HCT116 (cell line): Measurements from ENCODE around the gene CDCA3. TPM values are rescaled to one million over a fixed set of nuclear protein-coding genes. Genes with fewer than 3 reads are reported as not detected.

Experiments used
- ATAC-seq: fragments of 200-7000 bp; cut with Tn5 transposase; 2 replicates; pipeline ENCODE4 v1.9.1; 2020; ENCODE audit warnings: mild to moderate bottlenecking, moderate library complexity
- BruUV-seq: library from RNA; stranded (reverse); fragments of 400-500 nt; replicated peaks from 2 replicates; lab custom pipeline; 2021; lab: Mats Ljungman, UMichigan
- CTCF ChIA-PET: fragments of 300-600 bp; sonication (Branson Sonifier 250); formaldehyde crosslinking; loops from one replicate; lab custom pipeline; 2021; ENCODE audit warnings: antibody characterized with exemption; lab: Charles Lee
- POLR2A ChIA-PET: fragments of 300-600, 350-600 bp; sonication (Branson Sonifier 250); formaldehyde crosslinking; loops from one replicate; lab custom pipeline; 2021; ENCODE audit warnings: antibody characterized with exemption; lab: Charles Lee
- RAD21 ChIA-PET, 2 experiments: fragments of 300-600 bp; sonication (Branson Sonifier 250); formaldehyde crosslinking; loops; one replicate each; lab custom pipeline; 2023; ENCODE audit warnings: low total read pairs in 2 of 2; ENCODE audit not compliant: uncharacterized antibody in 2 of 2, unreplicated experiment in 2 of 2, low non-redundant PET in 1 of 2; lab: Charles Lee
- DNase-seq: peaks from one replicate; pipeline ENCODE4 v3.0.0-alpha.2; 2010; ENCODE audit warnings: low read depth, low spot score
- H2AFZ ChIP-seq: fragments of 200-600 bp; shearing (Covaris generic), sonication (generic); 2 replicates; pipeline ENCODE4 v1.6.1; 2017; ENCODE audit warnings: low read depth, mixed run types, mixed read lengths, antibody characterized with exemption, low read length; ENCODE audit not compliant: poor library complexity, severe bottlenecking
- H3K27ac ChIP-seq: 2 replicates; pipeline ENCODE4 v1.5.1; 2012; ENCODE audit warnings: low read depth, low read length
- H3K27me3 ChIP-seq: fragments of 200-600 bp; sonication (generic); 2 replicates; pipeline ENCODE4 v1.6.1; 2016; ENCODE audit warnings: mixed run types, low read length, mixed read lengths; ENCODE audit not compliant: insufficient read depth
- H3K36me3 ChIP-seq, 2 experiments: fragments of 200-500 bp in 1 of 2; fragments of 200-600 bp in 1 of 2; sonication (Bioruptor generic) in 1 of 2; sonication (generic) in 1 of 2; 2 replicates each; pipeline versions ENCODE4 v1.5.1 to v1.6.1; 2014 to 2016; ENCODE audit warnings: low read length in 2 of 2, inconsistent platforms in 1 of 2, mixed read lengths in 1 of 2, mixed run types in 1 of 2; ENCODE audit not compliant: insufficient read depth in 2 of 2, control insufficient read depth in 1 of 2
- H3K4me1 ChIP-seq, 2 experiments: fragments of 200-600 bp in 1 of 2; sonication (generic) in 1 of 2; 2 replicates each; pipeline versions ENCODE4 v1.5.1 to v1.6.1; 2012 to 2017; ENCODE audit warnings: low read length in 2 of 2, inconsistent platforms in 1 of 2, mild to moderate bottlenecking in 1 of 2, mixed read lengths in 1 of 2, mixed run types in 1 of 2, moderate library complexity in 1 of 2; ENCODE audit not compliant: insufficient read depth in 2 of 2, control insufficient read depth in 1 of 2
- H3K4me2 ChIP-seq: fragments of 200-600 bp; sonication (generic); 2 replicates; pipeline ENCODE4 v1.6.1; 2017; ENCODE audit warnings: mixed run types, low read length, mixed read lengths
- H3K4me3 ChIP-seq, 2 experiments: fragments of 200-600 bp in 1 of 2; sonication (generic) in 1 of 2; replicated peaks in 1 of 2; 2 replicates each; pipeline ENCODE4 v1.5.1; 2011 to 2016; ENCODE audit warnings: low read length in 2 of 2, control low read depth in 1 of 2, low read depth in 1 of 2, mild to moderate bottlenecking in 1 of 2, mixed read lengths in 1 of 2, mixed run types in 1 of 2
- H3K79me2 ChIP-seq: fragments of 200-600 bp; sonication (generic); 2 replicates; pipeline ENCODE4 v1.6.1; 2017; ENCODE audit warnings: mild to moderate bottlenecking, mixed run types, low read length, moderate library complexity, mixed read lengths; ENCODE audit not compliant: insufficient read depth
- H3K9ac ChIP-seq: fragments of 200-600 bp; sonication (generic); 2 replicates; pipeline ENCODE4 v1.6.1; 2016; ENCODE audit warnings: low read length, mixed read lengths
- H3K9me2 ChIP-seq: fragments of 200-600 bp; sonication (generic), shearing (Covaris generic); 2 replicates; pipeline ENCODE4 v1.6.1; 2017; ENCODE audit warnings: mixed run types, mild to moderate bottlenecking, moderate library complexity; ENCODE audit not compliant: insufficient read depth
- H3K9me3 ChIP-seq, 2 experiments: fragments of 200-500 bp in 1 of 2; fragments of 200-600 bp in 1 of 2; sonication (Bioruptor generic) in 1 of 2; sonication (generic) in 1 of 2; 2 replicates each; pipeline ENCODE4 v1.6.1; 2014 to 2017; ENCODE audit warnings: low read length in 2 of 2, mixed read lengths in 2 of 2, inconsistent platforms in 1 of 2, low read depth in 1 of 2, mild to moderate bottlenecking in 1 of 2, mixed run types in 1 of 2, moderate library complexity in 1 of 2; ENCODE audit not compliant: control insufficient read depth in 1 of 2, insufficient read depth in 1 of 2
- H4K20me1 ChIP-seq: fragments of 200-600 bp; sonication (generic), shearing (Covaris generic); 2 replicates; pipeline ENCODE4 v1.6.1; 2017; ENCODE audit warnings: mixed run types, mild to moderate bottlenecking, moderate library complexity; ENCODE audit not compliant: insufficient read depth
- ELF1 ChIP-seq: IDR thresholded peaks from 2 replicates; pipeline ENCODE4 v1.6.1; 2012; ENCODE audit warnings: low read depth, borderline replicate concordance
- POLR2A ChIP-seq: IDR thresholded peaks from 2 replicates; pipeline ENCODE4 v1.7.0; 2011; ENCODE audit warnings: borderline replicate concordance; ENCODE audit not compliant: insufficient read depth, insufficient read length; ENCODE audit errors: extremely low read depth
- RAD21 ChIP-seq: IDR thresholded peaks from 2 replicates; pipeline ENCODE4 v1.6.1; 2012; ENCODE audit warnings: low read depth, mild to moderate bottlenecking
- SIN3A ChIP-seq: IDR thresholded peaks from 2 replicates; pipeline ENCODE4 v1.6.1; 2012; ENCODE audit warnings: low read depth
- SP1 ChIP-seq: IDR thresholded peaks from 2 replicates; pipeline ENCODE4 v1.6.1; 2012; ENCODE audit warnings: low read depth
- SRF ChIP-seq: IDR thresholded peaks from 2 replicates; pipeline ENCODE4 v1.6.1; 2012; ENCODE audit warnings: low read depth
- TCF7L2 ChIP-seq: IDR thresholded peaks from 2 replicates; pipeline ENCODE4 v1.7.0; 2011; ENCODE audit warnings: borderline replicate concordance, inconsistent platforms; ENCODE audit not compliant: insufficient read depth, insufficient read length; ENCODE audit errors: extremely low read depth
- YY1 ChIP-seq: IDR thresholded peaks from 2 replicates; pipeline ENCODE4 v1.6.1; 2011; ENCODE audit warnings: low read length, low read depth, moderate library complexity, mild to moderate bottlenecking; ENCODE audit not compliant: insufficient replicate concordance; ENCODE audit errors: extremely low read depth
- ZBTB33 ChIP-seq: IDR thresholded peaks from 2 replicates; pipeline ENCODE4 v1.6.1; 2011; ENCODE audit warnings: mild to moderate bottlenecking, low read length, moderate library complexity; ENCODE audit not compliant: insufficient replicate concordance; ENCODE audit errors: extremely low read depth
- ZFX ChIP-seq: fragments of 450-650 bp; IDR thresholded peaks from 2 replicates; pipeline ENCODE4 v1.6.1; 2017
- ZNF274 ChIP-seq: fragments of 200-500 bp; sonication (Bioruptor generic); IDR thresholded peaks from 2 replicates; pipeline ENCODE4 v1.6.1; 2014; ENCODE audit warnings: mild to moderate bottlenecking, low read depth, low read length, inconsistent platforms
- intact Hi-C: fragments of 100-400 bp; cut with micrococcal nuclease; formaldehyde crosslinking; loops from 2 replicates; pipeline ENCODE4 v1.10.0; 2022
- total RNA-seq: library from RNA; stranded (reverse); gene quantifications from one replicate; pipeline ENCODE4 v1.2.1, GENCODE V29; 2021; ENCODE audit not compliant: unreplicated experiment
- TF ChIP-seq, protein P1 (sequence below): IDR thresholded peaks from 2 replicates; pipeline ENCODE4 v1.6.1; 2012; ENCODE audit warnings: low read depth
- TF ChIP-seq, protein P2 (sequence below): IDR thresholded peaks from 2 replicates; pipeline ENCODE4 v1.6.1; 2012
- TF ChIP-seq, protein P3 (sequence below): IDR thresholded peaks from 2 replicates; pipeline ENCODE4 v1.6.1; 2012

The CDCA3 gene
- total RNA-seq, 1 experiment from 2014 or later = 63.0 TPM

GRCh38 chr12:6860942-6861341 is 9.9 kb upstream of the CDCA3 start:
- peaks cover 3 to 5% of the 10 kb centered on the region in 2 experiments; a peak in 3 of 4 replicates for H3K4me1 ChIP-seq
- intact Hi-C loops = no loop called here
- BruUV-seq = no TSS peak
- H3K9me3 ChIP-seq = no peaks in the 10 kb centered on the region
- H3K79me2 ChIP-seq = no peaks in the 10 kb centered on the region; the same call in 1 of the 2 replicates
- H4K20me1 ChIP-seq = no peaks in the 10 kb centered on the region
- H2AFZ ChIP-seq = no peak overlapping the region
- ChIA-PET RAD21 (no interaction called here), CTCF (interaction anchor here (0.7 to 1.0 kb wide), 2 partner anchors 9 to 11 kb away, joined by 3 read pairs; no protein-coding TSS in a partner anchor), POLR2A (interaction anchor here (0.9 kb wide), 1 partner anchor 9 kb away, joined by 4 read pairs; the partner anchor contains the start of gene USP5)
- H3K27me3 ChIP-seq = no peaks in the 10 kb centered on the region
- H3K9me2 ChIP-seq = no peaks in the 10 kb centered on the region
- H3K36me3 ChIP-seq = peaks cover 60 to 68% of the 10 kb centered on the region in 2 experiments
- no peak overlapping the region for H3K27ac ChIP-seq
- no peak overlapping the region for H3K9ac ChIP-seq
- no peak for ATAC-seq
- no peak overlapping the region for H3K4me2 ChIP-seq
- no peak for TF ChIP-seq YY1
- TF ChIP-seq, protein P1, sequence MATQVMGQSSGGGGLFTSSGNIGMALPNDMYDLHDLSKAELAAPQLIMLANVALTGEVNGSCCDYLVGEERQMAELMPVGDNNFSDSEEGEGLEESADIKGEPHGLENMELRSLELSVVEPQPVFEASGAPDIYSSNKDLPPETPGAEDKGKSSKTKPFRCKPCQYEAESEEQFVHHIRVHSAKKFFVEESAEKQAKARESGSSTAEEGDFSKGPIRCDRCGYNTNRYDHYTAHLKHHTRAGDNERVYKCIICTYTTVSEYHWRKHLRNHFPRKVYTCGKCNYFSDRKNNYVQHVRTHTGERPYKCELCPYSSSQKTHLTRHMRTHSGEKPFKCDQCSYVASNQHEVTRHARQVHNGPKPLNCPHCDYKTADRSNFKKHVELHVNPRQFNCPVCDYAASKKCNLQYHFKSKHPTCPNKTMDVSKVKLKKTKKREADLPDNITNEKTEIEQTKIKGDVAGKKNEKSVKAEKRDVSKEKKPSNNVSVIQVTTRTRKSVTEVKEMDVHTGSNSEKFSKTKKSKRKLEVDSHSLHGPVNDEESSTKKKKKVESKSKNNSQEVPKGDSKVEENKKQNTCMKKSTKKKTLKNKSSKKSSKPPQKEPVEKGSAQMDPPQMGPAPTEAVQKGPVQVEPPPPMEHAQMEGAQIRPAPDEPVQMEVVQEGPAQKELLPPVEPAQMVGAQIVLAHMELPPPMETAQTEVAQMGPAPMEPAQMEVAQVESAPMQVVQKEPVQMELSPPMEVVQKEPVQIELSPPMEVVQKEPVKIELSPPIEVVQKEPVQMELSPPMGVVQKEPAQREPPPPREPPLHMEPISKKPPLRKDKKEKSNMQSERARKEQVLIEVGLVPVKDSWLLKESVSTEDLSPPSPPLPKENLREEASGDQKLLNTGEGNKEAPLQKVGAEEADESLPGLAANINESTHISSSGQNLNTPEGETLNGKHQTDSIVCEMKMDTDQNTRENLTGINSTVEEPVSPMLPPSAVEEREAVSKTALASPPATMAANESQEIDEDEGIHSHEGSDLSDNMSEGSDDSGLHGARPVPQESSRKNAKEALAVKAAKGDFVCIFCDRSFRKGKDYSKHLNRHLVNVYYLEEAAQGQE = no peak
- TF ChIP-seq POLR2A = no peak
- TF ChIP-seq SRF = no peak
- TF ChIP-seq ZBTB33 = no peak
- TF ChIP-seq, protein P2, sequence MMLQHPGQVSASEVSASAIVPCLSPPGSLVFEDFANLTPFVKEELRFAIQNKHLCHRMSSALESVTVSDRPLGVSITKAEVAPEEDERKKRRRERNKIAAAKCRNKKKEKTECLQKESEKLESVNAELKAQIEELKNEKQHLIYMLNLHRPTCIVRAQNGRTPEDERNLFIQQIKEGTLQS = no peak
- no peak for TF ChIP-seq ELF1
- TF ChIP-seq ZNF274 = no peak
- TF ChIP-seq ZFX = no peak
- no peak for TF ChIP-seq SIN3A
- TF ChIP-seq RAD21 = no peak
- TF ChIP-seq, protein P3, sequence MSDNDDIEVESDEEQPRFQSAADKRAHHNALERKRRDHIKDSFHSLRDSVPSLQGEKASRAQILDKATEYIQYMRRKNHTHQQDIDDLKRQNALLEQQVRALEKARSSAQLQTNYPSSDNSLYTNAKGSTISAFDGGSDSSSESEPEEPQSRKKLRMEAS = no peak
- TF ChIP-seq TCF7L2 = no peak
- TF ChIP-seq SP1 = no peak
- H3K4me3 ChIP-seq = no peak overlapping the region
- DNase-seq = no peak
